Lung microvascular endothelial cell (primary cell): ENCODE results near the gene DNAJC24. TPM values are rescaled to one million over a fixed set of nuclear protein-coding genes. Genes with fewer than 3 reads are reported as not detected.

ENCODE experiments used
- DNase-seq, 2 donors: peaks; one replicate each; pipeline versions ENCODE4 v3.0.0 to v3.0.0-alpha.2; 2010; ENCODE audit warnings: low read depth in 2 of 2
- total RNA-seq: library from RNA; depleted of rRNA; stranded (reverse); fragments of >200 nt; gene quantifications from 2 replicates; pipeline ENCODE4 v1.2.1, GENCODE V29; 2014

Gene DNAJC24
- total RNA-seq, 1 donor from 2014 or later = 8.5 TPM

DNA sequence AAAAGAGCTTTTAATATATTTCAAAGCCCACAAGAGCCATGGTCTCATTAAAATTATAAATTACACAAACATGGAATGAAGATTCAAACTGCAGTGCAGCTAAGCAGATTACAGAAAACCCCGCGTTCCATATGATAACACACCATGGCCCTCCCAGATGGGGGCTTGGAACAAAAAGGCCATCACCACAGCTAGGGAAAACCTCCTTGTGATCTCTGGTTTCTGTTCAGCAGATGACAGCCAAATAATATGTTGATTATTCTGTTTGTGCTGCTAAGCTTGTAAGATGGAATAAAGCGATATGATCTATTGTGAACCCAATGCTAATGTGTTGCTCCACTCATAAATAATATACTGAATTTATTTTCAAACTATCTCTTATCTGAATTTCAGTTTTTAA lies 111.3 kb downstream of the DNAJC24 start:
- no peak for DNase-seq

Other genes with a start within 250 kb of the DNAJC24 start
- under 0.01 TPM in 1 of 2 replicates, not detected in the other for gene DCDC1, start 121 bp upstream of the DNAJC24 start, total RNA-seq
- 7.7 and 7.8 TPM in 2 replicates for gene IMMP1L, start 139.8 kb downstream of the DNAJC24 start, total RNA-seq
- 8.1 and 9.2 TPM in 2 replicates for gene ELP4, start 139.9 kb downstream of the DNAJC24 start, total RNA-seq